Osteoblast (primary cell): ENCODE measurements around the gene ATG7. TPM values are rescaled to one million over a fixed set of nuclear protein-coding genes. Genes with fewer than 3 reads are reported as not detected.

Source experiments
- DNase-seq: peaks from one replicate; pipeline ENCODE4 v3.0.0; 2011; ENCODE audit warnings: low spot score, mixed read lengths; ENCODE audit not compliant: insufficient read length; ENCODE audit errors: missing footprints
- H2AFZ ChIP-seq: 2 replicates; pipeline ENCODE4 v1.6.0; 2011; ENCODE audit warnings: mild to moderate bottlenecking, low read length
- H3K27ac ChIP-seq: 2 replicates; pipeline ENCODE4 v1.5.1; 2011; ENCODE audit warnings: mild to moderate bottlenecking, low read depth, low read length, moderate library complexity
- H3K27me3 ChIP-seq: 2 replicates; pipeline ENCODE4 v1.6.0; 2012; ENCODE audit warnings: mild to moderate bottlenecking, control low read depth, inconsistent platforms, low read length, moderate library complexity; ENCODE audit not compliant: insufficient read depth
- H3K36me3 ChIP-seq: 2 replicates; pipeline ENCODE4 v1.5.1; 2011; ENCODE audit warnings: mild to moderate bottlenecking, low read length, control low read depth, moderate library complexity; ENCODE audit not compliant: insufficient read depth
- H3K4me1 ChIP-seq: 2 replicates; pipeline ENCODE4 v1.5.1; 2011; ENCODE audit warnings: mild to moderate bottlenecking, low read length, control low read depth, moderate library complexity; ENCODE audit not compliant: insufficient read depth
- H3K4me2 ChIP-seq: 2 replicates; pipeline ENCODE4 v1.6.0; 2011; ENCODE audit warnings: mild to moderate bottlenecking, low read length; ENCODE audit not compliant: insufficient read depth
- H3K4me3 ChIP-seq: fragments of 200-600 bp; sonication (generic); 3 replicates; pipeline ENCODE4 v1.5.1; 2012; ENCODE audit warnings: mild to moderate bottlenecking, low read length, inconsistent platforms; ENCODE audit not compliant: insufficient read depth
- H3K79me2 ChIP-seq: 2 replicates; pipeline ENCODE4 v1.6.0; 2012; ENCODE audit warnings: mild to moderate bottlenecking, low read length, control low read depth, inconsistent platforms; ENCODE audit not compliant: insufficient read depth
- H3K9me3 ChIP-seq: 2 replicates; pipeline ENCODE4 v1.5.1; 2011; ENCODE audit warnings: low read depth, low read length, control low read depth
- H4K20me1 ChIP-seq: 2 replicates; pipeline ENCODE4 v1.6.0; 2012; ENCODE audit warnings: mild to moderate bottlenecking, low read length, control low read depth; ENCODE audit not compliant: insufficient read depth
- total RNA-seq: library from RNA; depleted of rRNA; stranded (reverse); fragments of >200 nt; gene quantifications from 2 replicates; pipeline ENCODE4 v1.2.3, GENCODE V29; 2012
- TF ChIP-seq, protein P1 (sequence below): IDR thresholded peaks from 2 replicates; pipeline ENCODE4 v1.5.1; 2011; ENCODE audit warnings: mild to moderate bottlenecking, low read depth, low read length, moderate library complexity; ENCODE audit errors: extremely low read depth

ATG7 gene
- total RNA-seq, 1 donor: 93.4 TPM

DNA sequence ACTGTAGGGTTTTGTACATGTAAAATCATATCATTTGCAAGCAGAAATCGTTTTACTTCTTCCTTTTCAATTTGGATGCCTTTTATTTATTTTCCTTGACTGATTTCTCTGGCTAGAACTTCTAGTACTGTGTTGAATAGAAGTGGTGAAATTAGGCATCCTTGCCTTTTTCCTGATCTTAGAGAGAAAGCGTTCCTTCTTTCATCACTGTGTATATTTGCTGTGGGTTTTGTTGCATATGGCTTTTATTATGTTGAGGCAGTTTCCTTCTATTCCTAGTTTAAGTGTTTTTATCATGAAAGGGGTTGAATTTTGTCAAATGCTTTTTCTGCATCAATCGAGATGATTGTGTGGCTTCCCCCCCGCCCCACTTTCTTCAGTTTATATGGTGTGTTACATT is 140.9 kb downstream of the ATG7 start:
- no peaks in the 10 kb centered on the region for H3K4me1 ChIP-seq
- no peak for DNase-seq
- no peak overlapping the region for H3K27ac ChIP-seq
- no peaks in the 10 kb centered on the region for H3K27me3 ChIP-seq
- TF ChIP-seq, protein P1, sequence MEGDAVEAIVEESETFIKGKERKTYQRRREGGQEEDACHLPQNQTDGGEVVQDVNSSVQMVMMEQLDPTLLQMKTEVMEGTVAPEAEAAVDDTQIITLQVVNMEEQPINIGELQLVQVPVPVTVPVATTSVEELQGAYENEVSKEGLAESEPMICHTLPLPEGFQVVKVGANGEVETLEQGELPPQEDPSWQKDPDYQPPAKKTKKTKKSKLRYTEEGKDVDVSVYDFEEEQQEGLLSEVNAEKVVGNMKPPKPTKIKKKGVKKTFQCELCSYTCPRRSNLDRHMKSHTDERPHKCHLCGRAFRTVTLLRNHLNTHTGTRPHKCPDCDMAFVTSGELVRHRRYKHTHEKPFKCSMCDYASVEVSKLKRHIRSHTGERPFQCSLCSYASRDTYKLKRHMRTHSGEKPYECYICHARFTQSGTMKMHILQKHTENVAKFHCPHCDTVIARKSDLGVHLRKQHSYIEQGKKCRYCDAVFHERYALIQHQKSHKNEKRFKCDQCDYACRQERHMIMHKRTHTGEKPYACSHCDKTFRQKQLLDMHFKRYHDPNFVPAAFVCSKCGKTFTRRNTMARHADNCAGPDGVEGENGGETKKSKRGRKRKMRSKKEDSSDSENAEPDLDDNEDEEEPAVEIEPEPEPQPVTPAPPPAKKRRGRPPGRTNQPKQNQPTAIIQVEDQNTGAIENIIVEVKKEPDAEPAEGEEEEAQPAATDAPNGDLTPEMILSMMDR: no peak
- H2AFZ ChIP-seq: no peak overlapping the region
- no peak overlapping the region for H3K4me2 ChIP-seq
- no peaks in the 10 kb centered on the region for H3K36me3 ChIP-seq
- H3K4me3 ChIP-seq: no peak overlapping the region
- H3K9me3 ChIP-seq: no peaks in the 10 kb centered on the region
- no peaks in the 10 kb centered on the region for H4K20me1 ChIP-seq
- H3K79me2 ChIP-seq: peaks cover 13% of the 10 kb centered on the region

DNA sequence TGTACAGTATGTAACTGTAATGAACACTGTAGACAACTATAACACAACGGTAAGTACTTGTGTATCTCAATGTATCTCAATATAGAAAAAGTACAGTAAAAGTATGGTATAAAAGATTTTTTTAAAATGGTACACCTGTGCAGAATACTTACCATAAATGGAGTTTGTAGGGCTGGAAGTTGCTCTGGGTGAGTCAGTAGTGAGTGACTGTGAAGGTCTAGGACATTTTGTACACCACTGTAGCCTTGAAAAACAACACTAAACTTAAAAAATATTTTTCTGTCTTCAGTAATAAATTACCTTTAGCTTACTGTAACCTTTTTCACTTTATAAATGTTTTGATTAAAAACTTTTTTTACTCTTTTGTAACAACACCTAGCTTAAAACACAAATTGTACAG is 142.9 kb downstream of the ATG7 start:
- Histone ChIP-seq H3K4me2 (no peak overlapping the region), H3K79me2 (peaks cover 13% of the 10 kb centered on the region), H2AFZ (no peak overlapping the region), H3K36me3 (no peaks in the 10 kb centered on the region), H3K4me1 (no peaks in the 10 kb centered on the region), H3K27me3 (no peaks in the 10 kb centered on the region), H3K4me3 (no peak overlapping the region), H4K20me1 (no peaks in the 10 kb centered on the region), H3K27ac (no peak overlapping the region), H3K9me3 (no peaks in the 10 kb centered on the region)
- TF ChIP-seq, protein P1: no peak
- no peak for DNase-seq

DNA sequence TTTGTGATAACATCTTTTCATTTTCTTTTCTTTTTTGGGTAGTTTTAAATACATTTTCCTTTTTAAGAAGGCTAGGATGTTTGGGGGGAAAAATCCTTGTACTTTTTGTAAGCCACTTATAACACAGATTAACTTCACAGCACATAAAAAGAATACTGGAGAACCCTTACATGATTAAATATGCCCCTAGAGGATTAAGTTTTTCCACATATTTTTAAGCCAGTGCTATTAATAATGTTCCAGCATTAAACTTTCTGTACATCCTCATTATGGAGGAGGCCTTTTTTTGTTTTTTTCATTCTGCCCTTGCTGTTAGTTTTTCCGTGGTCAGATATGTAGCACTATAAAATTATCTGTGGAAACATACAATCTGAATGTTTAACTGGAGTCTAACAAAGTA is 147.9 kb downstream of the ATG7 start:
- DNase-seq: no peak
- H3K9me3 ChIP-seq: no peaks in the 10 kb centered on the region
- H3K36me3 ChIP-seq: no peaks in the 10 kb centered on the region
- no peak overlapping the region for H3K4me3 ChIP-seq
- H3K79me2 ChIP-seq: peaks cover 2% of the 10 kb centered on the region
- TF ChIP-seq, protein P1: no peak
- H3K27me3 ChIP-seq: no peaks in the 10 kb centered on the region
- H3K4me1 ChIP-seq: no peaks in the 10 kb centered on the region
- H4K20me1 ChIP-seq: no peaks in the 10 kb centered on the region
- H3K4me2 ChIP-seq: no peak overlapping the region
- H3K27ac ChIP-seq: no peak overlapping the region
- H2AFZ ChIP-seq: no peak overlapping the region

DNA sequence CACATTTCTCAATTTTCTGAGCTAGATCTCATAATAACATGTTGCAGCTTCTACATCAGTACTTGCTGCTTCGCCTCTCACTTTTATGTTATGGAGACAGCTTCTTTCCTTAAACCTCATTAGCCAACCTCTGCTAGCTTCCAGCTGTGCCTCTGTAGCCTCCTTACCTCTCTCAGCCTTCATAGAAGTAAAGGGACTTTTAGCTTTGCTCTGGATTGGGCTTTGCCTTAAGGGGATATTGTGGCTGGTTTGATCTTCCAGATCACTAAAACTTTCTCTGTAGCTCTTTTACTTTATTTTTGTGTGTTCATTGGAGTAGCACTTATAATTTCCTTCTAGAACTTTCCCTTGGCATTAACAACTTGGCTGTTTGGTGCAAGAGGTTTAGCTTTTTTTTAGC is 150.1 kb downstream of the ATG7 start:
- TF ChIP-seq, protein P1: no peak

More for the DNA sequence above, 150.1 kb downstream of the ATG7 start:
- Histone ChIP-seq H3K4me2 (no peak overlapping the region), H3K27me3 (no peaks in the 10 kb centered on the region), H3K9me3 (no peaks in the 10 kb centered on the region), H3K79me2 (peaks cover 2% of the 10 kb centered on the region), H3K36me3 (peaks cover 4% of the 10 kb centered on the region), H3K4me3 (no peak overlapping the region), H2AFZ (no peak overlapping the region), H4K20me1 (no peaks in the 10 kb centered on the region), H3K27ac (no peak overlapping the region), H3K4me1 (no peaks in the 10 kb centered on the region)
- no peak for DNase-seq
